ENCODE results near the gene HOMEZ. TPM values are rescaled to one million over a fixed set of nuclear protein-coding genes. Genes with fewer than 3 reads are reported as not detected.

The HOMEZ gene
- total and polyA plus RNA-seq, 2 of the 8 experiments (the other 6 are each of a cell fraction or from before 2014, with no cell fraction given) = 9.1 to 15.9 TPM

- Histone ChIP-seq H2BK12ac (ENCODE audit: low read depth, low read length) (peak overlapping the region; percentile 94; the same call in 1 of the 2 replicates), H3K9me3 (ENCODE audit: insufficient read depth in 2 of 2, low read depth in 1 of 2, low read length in 1 of 2) (no peaks in the 10 kb centered on the region), H3K4me3 (ENCODE audit: extremely low read depth in 1 of 4, insufficient read depth in 2 of 4, low read depth in 3 of 4, low read length in 4 of 4) (peak overlapping the region in 3 of 4 experiments; percentile 15 to 46 (median 20); a peak in 6 of 8 replicates), H3K18ac (ENCODE audit: extremely low read depth, low read length) (peak overlapping the region; percentile 91), H3K4ac (replicated peaks; ENCODE audit: insufficient read length, low read depth, low read length) (peak overlapping the region; percentile 98), H3K27ac (ENCODE audit: low read depth, low read length) (peak overlapping the region; percentile 89), H3K56ac (replicated peaks; ENCODE audit: insufficient read length, low read depth, low read length) (peak overlapping the region; percentile 65), H4K91ac (replicated peaks; ENCODE audit: insufficient read length, low read length) (peak overlapping the region; percentile 97), H3K23me2 (ENCODE audit: low read depth, low read length) (peaks cover 4% of the 10 kb centered on the region; the same call in 1 of the 2 replicates), H3K79me2 (ENCODE audit: control insufficient read depth in 1 of 2, insufficient read depth in 2 of 2, low read length in 2 of 2) (no peaks in the 10 kb centered on the region), H3K14ac (ENCODE audit: insufficient read length) (no peak overlapping the region), H3K4me1 (replicated peaks in 1 of 4; ENCODE audit: control insufficient read depth in 3 of 4, insufficient read depth in 4 of 4, low read length in 3 of 4) (peaks cover 9 to 22% (median 13%) of the 10 kb centered on the region in 4 experiments; a peak in 5 of 7 replicates), H3K27me3 (replicated peaks in 1 of 4; ENCODE audit: control insufficient read depth in 3 of 4, extremely low read depth in 1 of 4, insufficient read depth in 3 of 4, low read length in 3 of 4) (no peaks in the 10 kb centered on the region), H2AK5ac (ENCODE audit: low read depth, low read length) (peak overlapping the region; percentile 86), H2BK120ac (replicated peaks; ENCODE audit: low read depth, low read length) (peak overlapping the region; percentile 99), H3K36me3 (ENCODE audit: control insufficient read depth in 2 of 4, insufficient read depth in 4 of 4, low read length in 3 of 4) (no peaks in the 10 kb centered on the region), H2BK5ac (ENCODE audit: low read depth, low read length) (peak overlapping the region; percentile 100), H3K23ac (ENCODE audit: insufficient read length) (no peak overlapping the region), H4K20me1 (replicated peaks in 1 of 2; ENCODE audit: control insufficient read depth in 1 of 2, insufficient read depth in 2 of 2, low read length in 2 of 2) (no peaks in the 10 kb centered on the region), H3K79me1 (ENCODE audit: low read depth, low read length) (no peaks in the 10 kb centered on the region), H4K5ac (ENCODE audit: insufficient read length, low read depth, low read length) (peak overlapping the region; percentile 93), H3K9ac (replicated peaks in 1 of 4; ENCODE audit: extremely low read depth in 1 of 4, low read depth in 3 of 4, low read length in 3 of 4) (peak overlapping the region in 2 of 4 experiments; percentile 25 to 70; a peak in 2 of 7 replicates), H4K8ac (ENCODE audit: extremely low read depth, insufficient read depth, low read length) (no peak overlapping the region), H3K4me2 (ENCODE audit: insufficient read depth in 1 of 2, low read depth in 2 of 2, low read length in 2 of 2) (peak overlapping the region; percentile 60 to 96), H2AFZ (ENCODE audit: low read length) (no peak overlapping the region), H2BK15ac (ENCODE audit: low read length) (no peak overlapping the region), H2BK20ac (ENCODE audit: low read length) (peak overlapping the region; percentile 96)
- FAIRE-seq = peak; percentile 99
- WGBS, 2 experiments (ENCODE audit: extremely low coverage in 1 of 2, insufficient coverage in 1 of 2, insufficient read length in 1 of 2, insufficient replicate concordance in 2 of 2, low coverage in 1 of 2, low lambda C conversion rate in 2 of 2, missing lambda C conversion rate in 1 of 2) = 18% methylated on average over 4 of the region's 4 CpGs; no CpG with 5 or more reads in 1 of the 2 experiments
- POLR2A ChIA-PET (ENCODE audit: partially characterized antibody) = interaction anchor here (0.9 to 2.9 kb wide), 12 partner anchors 8 to 158 kb away, joined by 3 to 19 read pairs (median 4); partner anchors contain the start of genes ACIN1, C14orf119, HOMEZ and PABPN1
- peak in 1 of 2 experiments; percentile 39 for DNase-seq (ENCODE audit: low read depth in 1 of 2, low spot score in 2 of 2)
- CTCF ChIA-PET (ENCODE audit: partially characterized antibody) = interaction anchor here (0.7 kb wide), 2 partner anchors 66 to 93 kb away, joined by 3 read pairs; no protein-coding TSS in a partner anchor
- TF ChIP-seq CREB1 (IDR thresholded peaks at IDR 0.05) = no peak
- TF ChIP-seq CEBPB (IDR thresholded peaks at IDR 0.05; ENCODE audit: low read depth, low read length) = peak; percentile 84
- no peak for TF ChIP-seq GTF2F1 (IDR thresholded peaks at IDR 0.05; ENCODE audit: borderline replicate concordance, low read depth, low read length)
- TF ChIP-seq CTBP2 (IDR thresholded peaks at IDR 0.05; ENCODE audit: borderline replicate concordance, insufficient read depth, insufficient read length, low read length) = no peak
- TF ChIP-seq SP1 (IDR thresholded peaks at IDR 0.05; ENCODE audit: low read depth, low read length) = peak; percentile 48; the same call in 1 of the 2 replicates
- TF ChIP-seq POU5F1 (IDR thresholded peaks at IDR 0.05; ENCODE audit: low read depth, low read length) = peak; percentile 82
- TF ChIP-seq KDM1A (IDR thresholded peaks at IDR 0.05; ENCODE audit: borderline replicate concordance, low read length) = no peak
- TF ChIP-seq CHD1 (IDR thresholded peaks at IDR 0.05; ENCODE audit: low read depth, low read length) = no peak
- TF ChIP-seq FOSL1 (IDR thresholded peaks at IDR 0.05; ENCODE audit: insufficient read depth, low read depth, low read length) = no peak
- TF ChIP-seq TEAD4 (IDR thresholded peaks at IDR 0.05; ENCODE audit: low read depth, low read length) = 0 out of 2 replicates have a peak, but pooled peaks have one; percentile 7
- no peak for TF ChIP-seq MAFK (IDR thresholded peaks at IDR 0.05; ENCODE audit: low read depth, low read length)
- TF ChIP-seq CBX5 (IDR thresholded peaks at IDR 0.05; ENCODE audit: low read depth, low read length) = no peak
Observed at GRCh38 chr14:23252420-23253333, 33.3 kb downstream of the HOMEZ start.

All from H1 (cell line).